K562 (cell line): ENCODE measurements around the gene TFAP2D. TPM values are rescaled to one million over a fixed set of nuclear protein-coding genes. Genes with fewer than 3 reads are reported as not detected.

ENCODE experiments used
- ATAC-seq: fragments of 200-7000 bp; cut with Tn5 transposase; 3 replicates; pipeline ENCODE4 v1.9.1; 2020; ENCODE audit warnings: moderate library complexity
- BruUV-seq: library from RNA; stranded (reverse); fragments of 400-500 nt; replicated peaks from 2 replicates; lab custom pipeline; 2021; lab: Mats Ljungman, UMichigan
- CTCF ChIA-PET: fragments of 300-600 bp; formaldehyde crosslinking; extraction: SDS; loops from one replicate; lab custom pipeline; 2021; ENCODE audit warnings: low intra/inter-chr PET ratio; lab: Yijun Ruan, JAX
- POLR2A ChIA-PET: fragments of 300-600, 350-650 bp; sonication (Branson Sonifier 250); formaldehyde crosslinking; extraction: SDS; loops from one replicate; lab custom pipeline; 2021; ENCODE audit warnings: antibody characterized with exemption, inconsistent platforms; lab: Yijun Ruan, JAX
- DNase-seq, 4 experiments: peaks; one replicate each; pipeline versions ENCODE4 v3.0.0 to v3.0.0-alpha.2; 2011 to 2018; ENCODE audit warnings: low spot score in 3 of 4, mixed read lengths in 3 of 4; ENCODE audit errors: extremely low read depth in 1 of 4
- FAIRE-seq: peaks from 2 replicates; lab custom pipeline; 2011; peaks lifted over from hg19 to GRCh38; lab: Jason Lieb, UNC
- H2AFZ ChIP-seq: 2 replicates; pipeline ENCODE4 v1.6.0; 2011; ENCODE audit warnings: low read depth, low read length, control low read depth, inconsistent platforms
- H3K27ac ChIP-seq: fragments of 200-600 bp; 3 replicates; pipeline ENCODE4 v1.8.0; 2011; ENCODE audit warnings: low read depth, mild to moderate bottlenecking, control low read depth, inconsistent platforms, low read length, moderate library complexity, mixed read lengths; ENCODE audit errors: extremely low read depth
- H3K27me3 ChIP-seq, 2 experiments: fragments of 300-600 bp in 1 of 2; 2 replicates in 1 of 2; 3 replicates in 1 of 2; pipeline versions ENCODE4 v1.6.0 to v1.8.0; 2011; ENCODE audit warnings: inconsistent platforms in 2 of 2, low read length in 2 of 2, mild to moderate bottlenecking in 1 of 2, mixed read lengths in 1 of 2, moderate library complexity in 1 of 2; ENCODE audit not compliant: control insufficient read depth in 2 of 2, insufficient read depth in 2 of 2
- H3K36me3 ChIP-seq: fragments of 300-600 bp; 3 replicates; pipeline ENCODE4 v1.8.0; 2011; ENCODE audit warnings: mild to moderate bottlenecking, low read length, inconsistent platforms; ENCODE audit not compliant: control insufficient read depth, insufficient read depth
- H3K4me1 ChIP-seq, 2 experiments: fragments of 200-600 bp in 1 of 2; replicated peaks in 1 of 2; 2 replicates in 1 of 2; 3 replicates in 1 of 2; pipeline versions ENCODE4 v1.5.1 to v1.8.0; 2011; ENCODE audit warnings: inconsistent platforms in 2 of 2, low read length in 2 of 2, mild to moderate bottlenecking in 1 of 2, mixed read lengths in 1 of 2, moderate library complexity in 1 of 2; ENCODE audit not compliant: control insufficient read depth in 2 of 2, insufficient read depth in 2 of 2
- H3K4me2 ChIP-seq: 2 replicates; pipeline ENCODE4 v1.6.1; 2011; ENCODE audit warnings: low read length, control low read depth, inconsistent platforms, mixed read lengths; ENCODE audit not compliant: insufficient read depth
- H3K4me3 ChIP-seq: fragments of 200-600 bp; sonication (generic), shearing (Covaris generic); 2 replicates; pipeline ENCODE4 v1.5.1; 2016; ENCODE audit warnings: control low read depth, inconsistent platforms
- H3K79me2 ChIP-seq: fragments of 200-600 bp; 3 replicates; pipeline ENCODE4 v1.8.0; 2011; ENCODE audit warnings: low read length, inconsistent platforms; ENCODE audit not compliant: control insufficient read depth, insufficient read depth
- H3K9ac ChIP-seq, 2 experiments: 2 replicates each; pipeline versions ENCODE4 v1.6.0 to v1.6.1; 2011; ENCODE audit warnings: low read depth in 2 of 2, low read length in 2 of 2, control low read depth in 1 of 2, inconsistent platforms in 1 of 2, mild to moderate bottlenecking in 1 of 2, mixed read lengths in 1 of 2; ENCODE audit not compliant: insufficient read depth in 1 of 2
- H3K9me1 ChIP-seq: one replicate; pipeline ENCODE4 v1.6.0; 2011; ENCODE audit warnings: inconsistent platforms, mild to moderate bottlenecking, low read length, moderate library complexity; ENCODE audit not compliant: control insufficient read depth, insufficient read depth
- H3K9me3 ChIP-seq: replicated peaks from 2 replicates; pipeline ENCODE4 v1.5.1; 2011; ENCODE audit warnings: low read depth, low read length, inconsistent platforms; ENCODE audit not compliant: control insufficient read depth, insufficient read depth
- H4K20me1 ChIP-seq: replicated peaks from 2 replicates; pipeline ENCODE4 v1.6.1; 2011; ENCODE audit warnings: low read length, inconsistent platforms, mixed read lengths; ENCODE audit not compliant: control insufficient read depth, insufficient read depth
- CHAMP1 ChIP-seq: fragments of 450-650 bp; IDR thresholded peaks from 2 replicates; pipeline ENCODE4 v1.6.1; 2016; ENCODE audit warnings: mild to moderate bottlenecking
- E2F3 ChIP-seq: fragments of 250-450 bp; sonication (Bioruptor Pico); IDR thresholded peaks from 2 replicates; pipeline ENCODE4 v1.4.0; 2020; ENCODE audit warnings: mild to moderate bottlenecking
- RFX7 ChIP-seq: fragments of 250-450 bp; sonication (Bioruptor Pico); IDR thresholded peaks from 2 replicates; pipeline ENCODE4 v1.5.1; 2021; ENCODE audit warnings: mild to moderate bottlenecking
- ZBTB33 ChIP-seq: sonication (generic); formaldehyde crosslinking; IDR thresholded peaks from 2 replicates; pipeline ENCODE4 v1.8.1; 2023; ENCODE audit warnings: mild to moderate bottlenecking, missing genetic modification reagents
- WGBS: fragments of 100-300 bp; shearing (Covaris generic); methylation state at CpG from one replicate; pipeline ENCODE4 v1.1.6; 2016; ENCODE audit warnings: low coverage, mixed read lengths; ENCODE audit not compliant: insufficient coverage; ENCODE audit errors: missing lambda C conversion rate; 5-methylcytosine and 5-hydroxymethylcytosine counted together
- in situ Hi-C: fragments of 300-500 bp; cut with MboI; formaldehyde crosslinking; loops from 4 replicates; pipeline ENCODE4 v1.15.0; 2018; ENCODE audit warnings: inconsistent platforms, mixed read lengths
- intact Hi-C: fragments of 100-400 bp; cut with micrococcal nuclease; formaldehyde crosslinking; loops from 2 replicates; pipeline ENCODE4 v1.14.2; 2022
- polyA plus RNA-seq, 8 experiments: library from polyadenylated mRNA; depleted of rRNA in 4 of 8; stranded (reverse) in 5 of 8; unstranded in 3 of 8; fragments of >200 nt; fragmentation: Nextera tagmentation in 2 of 8; fragmentation: Illumina TruSeq in 1 of 8; extraction: Ambion mirVana in 2 of 8; extraction: Trizol in 1 of 8; gene quantifications; 2 replicates each; pipeline versions ENCODE4 v1.2.1 to v1.2.3, GENCODE V29; 2011 to 2014; ENCODE audit warnings: inconsistent platforms in 1 of 8, missing spikeins in 1 of 8
- total RNA-seq, 7 experiments: library from RNA; depleted of rRNA in 6 of 7; stranded (reverse); fragments of >200 nt in 6 of 7; fragmentation: Illumina TruSeq in 2 of 7; extraction: Trizol in 2 of 7; gene quantifications; 2 replicates each; pipeline versions ENCODE4 v1.2.1 to v1.2.3, GENCODE V29; 2011 to 2021; ENCODE audit warnings: low replicate concordance in 1 of 7

TFAP2D gene
- total and polyA plus RNA-seq, 9 of the 15 experiments (the other 6 are each of a cell fraction or from before 2014, with no cell fraction given) = not detected

- Histone ChIP-seq H3K27ac (no peak overlapping the region), H3K4me3 (no peak overlapping the region), H3K9me1 (no peaks in the 10 kb centered on the region), H3K36me3 (no peaks in the 10 kb centered on the region), H3K79me2 (no peaks in the 10 kb centered on the region), H3K27me3 (no peaks in the 10 kb centered on the region), H4K20me1 (no peaks in the 10 kb centered on the region), H3K9me3 (0 out of 2 replicates have a peak, but pooled peaks cover 3% of the 10 kb centered on the region), H3K4me2 (no peak overlapping the region), H2AFZ (no peak overlapping the region), H3K9ac (no peak overlapping the region), H3K4me1 (peaks cover 0 to 7% of the 10 kb centered on the region in 2 experiments; a peak in 3 of 5 replicates)
- intact Hi-C loops (loop anchor here (5.0 to 10.0 kb wide), 4 partner anchors 307 to 1035 kb away; no protein-coding TSS in a partner anchor), in situ Hi-C loops (loop anchor here (10.0 to 25.0 kb wide), 3 partner anchors 535 to 1192 kb away; no protein-coding TSS in a partner anchor)
- BruUV-seq = no TSS peak
- FAIRE-seq = no peak
- no peak for ATAC-seq
- TF ChIP-seq ZBTB33 (CRISPR knock-in tag) (peak; percentile 11; the same call in 1 of the 2 replicates), RFX7 (CRISPR knock-in tag) (no peak), CHAMP1 (0 out of 2 replicates have a peak, but pooled peaks have one; percentile 61), E2F3 (no peak)
- 82% methylated on average over 27 of the region's 58 CpGs for WGBS
- ChIA-PET CTCF (no interaction called here), POLR2A (interaction anchor here (1.4 kb wide), 1 partner anchor 11 kb away, joined by 4 read pairs; no protein-coding TSS in a partner anchor)
- no peak for DNase-seq
These were observed 106.9 kb downstream of the TFAP2D start for GRCh38 chr6:50819904-50820868.
